Kidney (tissue), 14 donors: ENCODE measurements around the gene MSRB2. TPM values are rescaled to one million over a fixed set of nuclear protein-coding genes. Genes with fewer than 3 reads are reported as not detected.

ENCODE experiments used
- DNase-seq, 5 donors: peaks; one replicate each; pipeline ENCODE4 v3.0.0-alpha.2; 2013 to 2020
- FAIRE-seq: peaks from 2 replicates; lab custom pipeline; 2012; peaks lifted over from hg19 to GRCh38; lab: Jason Lieb, UNC
- H3K27ac ChIP-seq, 2 donors: one replicate each; pipeline ENCODE4 v1.7.0; 2013; ENCODE audit warnings: low read depth in 2 of 2, low read length in 2 of 2, inconsistent platforms in 1 of 2
- H3K27me3 ChIP-seq: one replicate; pipeline ENCODE4 v1.7.1; 2013; ENCODE audit warnings: low read length, inconsistent platforms; ENCODE audit not compliant: control insufficient read depth, insufficient read depth
- H3K36me3 ChIP-seq, 3 donors: one replicate each; pipeline versions ENCODE4 v1.7.0 to v1.7.1; 2013; ENCODE audit warnings: low read length in 3 of 3, control low read depth in 1 of 3, inconsistent platforms in 1 of 3; ENCODE audit not compliant: insufficient read depth in 3 of 3, control insufficient read depth in 2 of 3
- H3K4me1 ChIP-seq, 3 donors: one replicate each; pipeline versions ENCODE4 v1.7.0 to v1.7.1; 2013; ENCODE audit warnings: low read length in 3 of 3, inconsistent platforms in 1 of 3, low read depth in 1 of 3; ENCODE audit not compliant: control insufficient read depth in 2 of 3, insufficient read depth in 2 of 3
- H3K4me3 ChIP-seq, 3 donors: one replicate each; pipeline versions ENCODE4 v1.7.0 to v1.8.1; 2013; ENCODE audit warnings: low read length in 3 of 3, control low read depth in 1 of 3, inconsistent platforms in 1 of 3
- H3K9ac ChIP-seq, 3 donors: one replicate each; pipeline versions ENCODE4 v1.7.0 to v1.7.1; 2013; ENCODE audit warnings: low read length in 3 of 3, control low read depth in 1 of 3, inconsistent platforms in 1 of 3
- H3K9me3 ChIP-seq, 3 donors: one replicate each; pipeline versions ENCODE4 v1.7.0 to v1.7.1; 2013; ENCODE audit warnings: low read length in 3 of 3, control low read depth in 1 of 3, inconsistent platforms in 1 of 3; ENCODE audit not compliant: control insufficient read depth in 2 of 3, insufficient read depth in 1 of 3
- CTCF ChIP-seq: IDR thresholded peaks from 3 replicates; pipeline ENCODE4 v1.5.1; 2012; ENCODE audit warnings: mild to moderate bottlenecking, moderate library complexity, borderline replicate concordance; ENCODE audit not compliant: insufficient read depth; ENCODE audit errors: extremely low read depth
- intact Hi-C: fragments of 100-400 bp; cut with DNase I; formaldehyde crosslinking; loops from one replicate; pipeline ENCODE4 v1.11.1; 2022
- polyA plus RNA-seq: library from polyadenylated mRNA; stranded (reverse); fragments of 350-450 nt; fragmentation: Illumina TruSeq; extraction: RNeasy Lipid Tissue Mini Kit (QIAGEN cat#74804); gene quantifications from one replicate; pipeline ENCODE4 v1.2.3, GENCODE V29; 2014; ENCODE audit warnings: low read depth, low replicate concordance; ENCODE audit not compliant: insufficient read depth
- total RNA-seq: library from RNA; stranded (reverse); fragmentation: NEBNext Ultra II Directional; extraction: Animal tissue kit (Norgen Biotek cat#: 25700); gene quantifications from one replicate; pipeline ENCODE4 v1.2.1, GENCODE V29; 2021
- donor health status: control.
- donor health status: control.
- donor health status: control.
- donor health status: control.
- donor health status: control.
- donor health status: DM: yes; HTN: yes; CAD: no.
- donor health status: Normal renal cell carcinoma (clear cell type).

The MSRB2 gene
- total and polyA plus RNA-seq, 2 donors from 2014 or later, result 39.9 to 131 TPM

- no peak for FAIRE-seq
- no peak for TF ChIP-seq CTCF
- H3K4me3 ChIP-seq, result no peak overlapping the region
- H3K27ac ChIP-seq, result no peak overlapping the region
- no peaks in the 10 kb centered on the region for H3K27me3 ChIP-seq
- intact Hi-C loops, result no loop called here
- no peaks in the 10 kb centered on the region for H3K9me3 ChIP-seq
- H3K4me1 ChIP-seq, result no peaks in the 10 kb centered on the region
- H3K9ac ChIP-seq, result no peak overlapping the region
- H3K36me3 ChIP-seq, result no peaks in the 10 kb centered on the region
- DNase-seq, result no peak
These were observed 47.2 kb upstream of the MSRB2 start for GRCh38 chr10:23048191-23048590.

- Histone ChIP-seq H3K36me3 (no peaks in the 10 kb centered on the region), H3K4me1 (no peaks in the 10 kb centered on the region), H3K27ac (no peak overlapping the region), H3K4me3 (no peak overlapping the region), H3K27me3 (no peaks in the 10 kb centered on the region), H3K9ac (no peak overlapping the region), H3K9me3 (no peaks in the 10 kb centered on the region)
- no peak for TF ChIP-seq CTCF
- no peak for FAIRE-seq
- intact Hi-C loops, result no loop called here
- DNase-seq, result no peak
These were observed 44.1 kb upstream of the MSRB2 start for GRCh38 chr10:23051278-23051677.

GRCh38 chr10:23051855-23052331, 43.5 kb upstream of the MSRB2 start:
- DNase-seq, result peak in 1 of 5 donors; percentile 52

More at GRCh38 chr10:23051855-23052331, 43.5 kb upstream of the MSRB2 start:
- no peaks in the 10 kb centered on the region for H3K36me3 ChIP-seq
- no peak overlapping the region for H3K4me3 ChIP-seq
- no peaks in the 10 kb centered on the region for H3K27me3 ChIP-seq
- no peak for FAIRE-seq
- no peak for TF ChIP-seq CTCF
- no peak overlapping the region for H3K9ac ChIP-seq
- H3K9me3 ChIP-seq, result no peaks in the 10 kb centered on the region
- no peak overlapping the region for H3K27ac ChIP-seq
- no peaks in the 10 kb centered on the region for H3K4me1 ChIP-seq
- intact Hi-C loops, result no loop called here
